Measurements from ENCODE around the gene NDUFAF2. TPM values are rescaled to one million over a fixed set of nuclear protein-coding genes. Genes with fewer than 3 reads are reported as not detected.

Gene NDUFAF2
- total RNA-seq, 3 donors from 2014 or later, result 12.8 to 29.9 (median 19.5) TPM

- intact Hi-C loops (cut with DNase I, micrococcal nuclease), result no loop called here
- Histone ChIP-seq H3K4me1 (ENCODE audit: low read depth) (no peaks in the 10 kb centered on the region), H3K4me3 (no peak overlapping the region), H3K36me3 (ENCODE audit: low read depth) (no peaks in the 10 kb centered on the region), H3K9me3 (no peaks in the 10 kb centered on the region)
- TF ChIP-seq CTCF (IDR thresholded peaks at IDR 0.05), result no peak
- ATAC-seq (peak; percentile 74), DNase-seq (peak in 1 of 3 donors; percentile 10)
Observed at GRCh38 chr5:61139094-61139873, 194.3 kb downstream of the NDUFAF2 start.

- H3K4me3 ChIP-seq, result no peak overlapping the region
- ATAC-seq (no peak), DNase-seq (no peak)
- H3K36me3 ChIP-seq (ENCODE audit: low read depth), result no peaks in the 10 kb centered on the region
- no peaks in the 10 kb centered on the region for H3K4me1 ChIP-seq (ENCODE audit: low read depth)
- intact Hi-C loops (cut with DNase I, micrococcal nuclease), result no loop called here
- no peaks in the 10 kb centered on the region for H3K9me3 ChIP-seq
- no peak for TF ChIP-seq CTCF (IDR thresholded peaks at IDR 0.05)
Observed at GRCh38 chr5:61139931-61140330, 194.9 kb downstream of the NDUFAF2 start.

- intact Hi-C loops (cut with DNase I, micrococcal nuclease), result no loop called here
- ATAC-seq, result no peak
Observed at GRCh38 chr5:61141801-61142200, 196.8 kb downstream of the NDUFAF2 start.

GRCh38 chr5:61142391-61142790 is 197.4 kb downstream of the NDUFAF2 start:
- intact Hi-C loops (cut with DNase I, micrococcal nuclease), result no loop called here
- no peaks in the 10 kb centered on the region for H3K36me3 ChIP-seq (ENCODE audit: low read depth)
- H3K9me3 ChIP-seq, result no peaks in the 10 kb centered on the region
- ATAC-seq (no peak), DNase-seq (no peak)
- no peaks in the 10 kb centered on the region for H3K4me1 ChIP-seq (ENCODE audit: low read depth)
- TF ChIP-seq CTCF (IDR thresholded peaks at IDR 0.05), result no peak
- no peak overlapping the region for H3K4me3 ChIP-seq

More at GRCh38 chr5:61141801-61142200, 196.8 kb downstream of the NDUFAF2 start:
- no peak for DNase-seq
- H3K36me3 ChIP-seq (ENCODE audit: low read depth), result no peaks in the 10 kb centered on the region
- no peaks in the 10 kb centered on the region for H3K9me3 ChIP-seq
- TF ChIP-seq CTCF (IDR thresholded peaks at IDR 0.05), result no peak
- no peak overlapping the region for H3K4me3 ChIP-seq
- no peaks in the 10 kb centered on the region for H3K4me1 ChIP-seq (ENCODE audit: low read depth)

- DNase-seq, result no peak
- intact Hi-C loops (cut with DNase I, micrococcal nuclease), result no loop called here
Observed at GRCh38 chr5:61142811-61143210, 197.8 kb downstream of the NDUFAF2 start.

More at GRCh38 chr5:61142811-61143210, 197.8 kb downstream of the NDUFAF2 start:
- H3K9me3 ChIP-seq, result no peaks in the 10 kb centered on the region
- no peak for ATAC-seq
- no peak overlapping the region for H3K4me3 ChIP-seq
- H3K36me3 ChIP-seq (ENCODE audit: low read depth), result no peaks in the 10 kb centered on the region
- no peak for TF ChIP-seq CTCF (IDR thresholded peaks at IDR 0.05)
- H3K4me1 ChIP-seq (ENCODE audit: low read depth), result no peaks in the 10 kb centered on the region
